ENCODE results near the gene KIF23. TPM values are rescaled to one million over a fixed set of nuclear protein-coding genes. Genes with fewer than 3 reads are reported as not detected.

KIF23 gene
- total RNA-seq, 1 experiment from 2014 or later = 83.7 TPM

- Histone ChIP-seq H3K27ac (ENCODE audit: low read depth, low read length) (no peak overlapping the region), H3K4me3 (replicated peaks in 1 of 2; ENCODE audit: low read depth in 1 of 2, low read length in 2 of 2) (no peak overlapping the region), H3K4me1 (ENCODE audit: control insufficient read depth in 1 of 2, insufficient read depth in 2 of 2, low read length in 2 of 2) (peaks cover 17 to 19% of the 10 kb centered on the region in 2 experiments), H3K27me3 (ENCODE audit: insufficient read depth, low read length) (no peaks in the 10 kb centered on the region), H3K4me2 (ENCODE audit: low read length) (no peak overlapping the region), H3K36me3 (ENCODE audit: control insufficient read depth in 1 of 2, insufficient read depth in 2 of 2, low read length in 2 of 2) (no peaks in the 10 kb centered on the region), H3K9me2 (ENCODE audit: insufficient read depth) (no peaks in the 10 kb centered on the region), H3K79me2 (ENCODE audit: insufficient read depth, low read length) (no peaks in the 10 kb centered on the region), H2AFZ (ENCODE audit: low read depth, low read length, poor library complexity, severe bottlenecking) (no peak overlapping the region), H3K9ac (ENCODE audit: low read length) (no peak overlapping the region), H4K20me1 (ENCODE audit: insufficient read depth) (no peaks in the 10 kb centered on the region), H3K9me3 (ENCODE audit: control insufficient read depth in 1 of 2, insufficient read depth in 1 of 2, low read depth in 1 of 2, low read length in 2 of 2) (no peaks in the 10 kb centered on the region)
- BruUV-seq (replicated peaks) = no TSS peak
- POLR2A ChIA-PET = no interaction called here
- CTCF ChIA-PET = no interaction called here
- intact Hi-C loops (cut with micrococcal nuclease) = no loop called here
- TF ChIP-seq CBX3 (IDR thresholded peaks at IDR 0.05; ENCODE audit: low read depth) (no peak), FOSL1 (IDR thresholded peaks at IDR 0.05; ENCODE audit: low read depth) (no peak), EGR1 (IDR thresholded peaks at IDR 0.05; ENCODE audit: low read depth) (no peak), TCF7L2 (IDR thresholded peaks at IDR 0.05; ENCODE audit: borderline replicate concordance, extremely low read depth, insufficient read depth, insufficient read length) (no peak), YY1 (IDR thresholded peaks at IDR 0.05; ENCODE audit: extremely low read depth, insufficient replicate concordance, low read depth, low read length) (no peak), POLR2A (IDR thresholded peaks at IDR 0.05; ENCODE audit: borderline replicate concordance, extremely low read depth, insufficient read depth, insufficient read length) (no peak), SIN3A (IDR thresholded peaks at IDR 0.05; ENCODE audit: low read depth) (no peak), POLR2AphosphoS5 (IDR thresholded peaks at IDR 0.05; ENCODE audit: low read depth, low read length) (no peak), SP1 (IDR thresholded peaks at IDR 0.05; ENCODE audit: low read depth) (no peak), JUND (IDR thresholded peaks at IDR 0.05) (no peak)
- TF ChIP-seq, protein P1, sequence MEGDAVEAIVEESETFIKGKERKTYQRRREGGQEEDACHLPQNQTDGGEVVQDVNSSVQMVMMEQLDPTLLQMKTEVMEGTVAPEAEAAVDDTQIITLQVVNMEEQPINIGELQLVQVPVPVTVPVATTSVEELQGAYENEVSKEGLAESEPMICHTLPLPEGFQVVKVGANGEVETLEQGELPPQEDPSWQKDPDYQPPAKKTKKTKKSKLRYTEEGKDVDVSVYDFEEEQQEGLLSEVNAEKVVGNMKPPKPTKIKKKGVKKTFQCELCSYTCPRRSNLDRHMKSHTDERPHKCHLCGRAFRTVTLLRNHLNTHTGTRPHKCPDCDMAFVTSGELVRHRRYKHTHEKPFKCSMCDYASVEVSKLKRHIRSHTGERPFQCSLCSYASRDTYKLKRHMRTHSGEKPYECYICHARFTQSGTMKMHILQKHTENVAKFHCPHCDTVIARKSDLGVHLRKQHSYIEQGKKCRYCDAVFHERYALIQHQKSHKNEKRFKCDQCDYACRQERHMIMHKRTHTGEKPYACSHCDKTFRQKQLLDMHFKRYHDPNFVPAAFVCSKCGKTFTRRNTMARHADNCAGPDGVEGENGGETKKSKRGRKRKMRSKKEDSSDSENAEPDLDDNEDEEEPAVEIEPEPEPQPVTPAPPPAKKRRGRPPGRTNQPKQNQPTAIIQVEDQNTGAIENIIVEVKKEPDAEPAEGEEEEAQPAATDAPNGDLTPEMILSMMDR (IDR thresholded peaks at IDR 0.05 in 2 of 3, conservative IDR thresholded peaks at IDR 0.05 in 1 of 3; ENCODE audit: borderline replicate concordance in 1 of 3, insufficient read depth in 1 of 3, low read depth in 2 of 3, low read length in 2 of 3) = no peak
- TF ChIP-seq, protein P2, sequence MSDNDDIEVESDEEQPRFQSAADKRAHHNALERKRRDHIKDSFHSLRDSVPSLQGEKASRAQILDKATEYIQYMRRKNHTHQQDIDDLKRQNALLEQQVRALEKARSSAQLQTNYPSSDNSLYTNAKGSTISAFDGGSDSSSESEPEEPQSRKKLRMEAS (IDR thresholded peaks at IDR 0.05) = no peak
- no peak for ATAC-seq
- DNase-seq (ENCODE audit: low read depth, low spot score) = no peak
- RAD21 ChIA-PET (ENCODE audit: low non-redundant PET in 1 of 2, low total read pairs in 2 of 2, uncharacterized antibody in 2 of 2, unreplicated experiment in 2 of 2) = no interaction called here
These were observed 27.9 kb upstream of the KIF23 start for GRCh38 chr15:69386284-69386683.

Data from HCT116 (cell line).